HG03108 (cell line): ENCODE results near the gene ZYX.

ENCODE experiments used
- ATAC-seq: cut with Tn5 transposase; IDR thresholded peaks from one replicate; pipeline ENCODE4 v1.9.1; 2021; ENCODE audit warnings: moderate library complexity; ENCODE audit not compliant: unreplicated experiment

Gene ZYX

GRCh38 chr7:143380646-143381426 is at the start of gene ZYX:
Gene ZYX, plus strand, starts transcription at chr7:143381345. Its CDS starts 227 bp downstream, at chr7:143381572.
- ATAC-seq, result peak; percentile 73

GRCh38 chr7:143334244-143334643 is 46.9 kb upstream of the ZYX start:
- ATAC-seq, result no peak

GRCh38 chr7:143337216-143337615 is 43.9 kb upstream of the ZYX start:
- no peak for ATAC-seq

- no peak for ATAC-seq
Observed at GRCh38 chr7:143341842-143342241, 39.3 kb upstream of the ZYX start.

GRCh38 chr7:143343596-143343995 is 37.5 kb upstream of the ZYX start:
- ATAC-seq, result no peak

- peak; percentile 73 for ATAC-seq
Observed at GRCh38 chr7:143345428-143345900, 35.7 kb upstream of the ZYX start.

- no peak for ATAC-seq
Observed at GRCh38 chr7:143346018-143346417, 35.1 kb upstream of the ZYX start.

- no peak for ATAC-seq
Observed at GRCh38 chr7:143347950-143348349, 33.2 kb upstream of the ZYX start.

- ATAC-seq, result no peak
Observed at GRCh38 chr7:143351060-143351459, 30.1 kb upstream of the ZYX start.

GRCh38 chr7:143351574-143351973 is 29.6 kb upstream of the ZYX start:
- no peak for ATAC-seq

GRCh38 chr7:143352531-143353002 is 28.6 kb upstream of the ZYX start:
- ATAC-seq, result no peak

GRCh38 chr7:143354376-143354775 is 26.8 kb upstream of the ZYX start:
- ATAC-seq, result no peak

GRCh38 chr7:143354965-143355364 is 26.2 kb upstream of the ZYX start:
- ATAC-seq, result no peak

- no peak for ATAC-seq
Observed at GRCh38 chr7:143355450-143356385, 25.4 kb upstream of the ZYX start.

- ATAC-seq, result no peak
Observed at GRCh38 chr7:143356414-143357050, 24.6 kb upstream of the ZYX start.

GRCh38 chr7:143358626-143359025 is 22.5 kb upstream of the ZYX start:
- ATAC-seq, result no peak

GRCh38 chr7:143359771-143360353 is 21.3 kb upstream of the ZYX start:
- ATAC-seq, result no peak

- no peak for ATAC-seq
Observed at GRCh38 chr7:143360788-143361551, 20.2 kb upstream of the ZYX start.

- ATAC-seq, result no peak
Observed at GRCh38 chr7:143361552-143362130, 19.5 kb upstream of the ZYX start.
